H9 (cell line): ENCODE data around the gene SLC15A3. TPM values are rescaled to one million over a fixed set of nuclear protein-coding genes. Genes with fewer than 3 reads are reported as not detected.
A peak's percentile ranks its signal among the peaks of the same experiment; 100 is the strongest.

Experiments used
- DNase-seq: peaks from one replicate; pipeline ENCODE4 v3.0.0-alpha.2; 2017
- H2AFZ ChIP-seq: one replicate; pipeline ENCODE4 v1.6.1; 2013; ENCODE audit warnings: mild to moderate bottlenecking, low read length, control low read depth, moderate library complexity
- H2AK5ac ChIP-seq: 2 replicates; pipeline ENCODE4 v1.6.1; 2013; ENCODE audit warnings: low read length, control low read depth, mixed read lengths; ENCODE audit not compliant: insufficient read length
- H2BK120ac ChIP-seq: one replicate; pipeline ENCODE4 v1.6.1; 2013; ENCODE audit warnings: low read depth, mild to moderate bottlenecking, low read length, control low read depth, inconsistent platforms; ENCODE audit not compliant: poor library complexity, severe bottlenecking
- H2BK12ac ChIP-seq: 2 replicates; pipeline ENCODE4 v1.6.1; 2013; ENCODE audit warnings: low read length, control low read depth, mixed read lengths, low read depth; ENCODE audit not compliant: insufficient read length
- H2BK15ac ChIP-seq: 2 replicates; pipeline ENCODE4 v1.6.1; 2013; ENCODE audit warnings: low read depth, low read length, control low read depth
- H2BK20ac ChIP-seq: one replicate; pipeline ENCODE4 v1.6.1; 2013; ENCODE audit warnings: low read depth, mild to moderate bottlenecking, low read length, control low read depth, inconsistent platforms; ENCODE audit not compliant: poor library complexity, severe bottlenecking
- H2BK5ac ChIP-seq: 2 replicates; pipeline ENCODE4 v1.6.1; 2013; ENCODE audit warnings: low read length, control low read depth, mixed read lengths; ENCODE audit not compliant: insufficient read length
- H3K14ac ChIP-seq: 2 replicates; pipeline ENCODE4 v1.6.1; 2013; ENCODE audit warnings: low read length, control low read depth; ENCODE audit not compliant: insufficient read depth
- H3K18ac ChIP-seq: 2 replicates; pipeline ENCODE4 v1.6.1; 2013; ENCODE audit warnings: low read depth, mild to moderate bottlenecking, mixed read lengths, low read length, control low read depth; ENCODE audit not compliant: insufficient read length
- H3K23ac ChIP-seq: 2 replicates; pipeline ENCODE4 v1.6.1; 2013; ENCODE audit warnings: low read length, control low read depth, mixed read lengths, low read depth; ENCODE audit not compliant: insufficient read length
- H3K23me2 ChIP-seq: 2 replicates; pipeline ENCODE4 v1.6.1; 2013; ENCODE audit warnings: low read depth, mild to moderate bottlenecking, mixed read lengths, low read length, control low read depth; ENCODE audit not compliant: insufficient read length, poor library complexity, severe bottlenecking
- H3K27ac ChIP-seq: 2 replicates; pipeline ENCODE4 v1.5.1; 2013; ENCODE audit warnings: low read length, control low read depth, mixed read lengths, low read depth; ENCODE audit not compliant: insufficient read length
- H3K27me3 ChIP-seq: 2 replicates; pipeline ENCODE4 v1.6.1; 2013; ENCODE audit warnings: low read length, control low read depth, inconsistent platforms; ENCODE audit not compliant: insufficient read depth
- H3K4ac ChIP-seq: 2 replicates; pipeline ENCODE4 v1.6.1; 2013; ENCODE audit warnings: low read depth, mild to moderate bottlenecking, control low read depth, inconsistent platforms, low read length, moderate library complexity
- H3K4me1 ChIP-seq: 2 replicates; pipeline ENCODE4 v1.6.1; 2013; ENCODE audit warnings: low read length, control low read depth, inconsistent platforms; ENCODE audit not compliant: insufficient read depth
- H3K4me2 ChIP-seq: 2 replicates; pipeline ENCODE4 v1.6.1; 2013; ENCODE audit warnings: low read length, control low read depth, mixed read lengths; ENCODE audit not compliant: insufficient read length, insufficient read depth
- H3K56ac ChIP-seq: 2 replicates; pipeline ENCODE4 v1.6.1; 2013; ENCODE audit warnings: low read depth, mild to moderate bottlenecking, mixed read lengths, low read length, control low read depth; ENCODE audit not compliant: insufficient read length
- H3K79me1 ChIP-seq: 2 replicates; pipeline ENCODE4 v1.6.1; 2013; ENCODE audit warnings: low read depth, mild to moderate bottlenecking, moderate library complexity, low read length, control low read depth, inconsistent platforms; ENCODE audit not compliant: insufficient read depth, poor library complexity, severe bottlenecking
- H3K79me2 ChIP-seq: 2 replicates; pipeline ENCODE4 v1.6.1; 2013; ENCODE audit warnings: low read length, control low read depth, inconsistent platforms; ENCODE audit not compliant: insufficient read depth
- H3K9ac ChIP-seq: 2 replicates; pipeline ENCODE4 v1.6.1; 2013; ENCODE audit warnings: low read length, control low read depth, mixed read lengths; ENCODE audit not compliant: insufficient read length; ENCODE audit errors: extremely low read depth
- H3K9me3 ChIP-seq: one replicate; pipeline ENCODE4 v1.6.1; 2013; ENCODE audit warnings: low read depth, low read length, inconsistent platforms; ENCODE audit not compliant: control insufficient read depth
- H3T11ph ChIP-seq: one replicate; pipeline ENCODE4 v1.6.1; 2013; ENCODE audit warnings: mild to moderate bottlenecking, low read length, control low read depth, inconsistent platforms
- H4K20me1 ChIP-seq: one replicate; pipeline ENCODE4 v1.6.1; 2013; ENCODE audit not compliant: control insufficient read depth, insufficient read length, insufficient read depth
- H4K5ac ChIP-seq: 2 replicates; pipeline ENCODE4 v1.6.1; 2013; ENCODE audit warnings: low read depth, mild to moderate bottlenecking, mixed read lengths, low read length, control low read depth; ENCODE audit not compliant: insufficient read length
- H4K8ac ChIP-seq: replicated peaks from 2 replicates; pipeline ENCODE4 v1.6.1; 2013; ENCODE audit warnings: low read length, control low read depth, mixed read lengths, low read depth; ENCODE audit not compliant: insufficient read length
- H4K91ac ChIP-seq: 2 replicates; pipeline ENCODE4 v1.6.1; 2013; ENCODE audit warnings: low read depth, mild to moderate bottlenecking, moderate library complexity, mixed read lengths, low read length, control low read depth; ENCODE audit not compliant: insufficient read length
- H3K27ac Mint-ChIP-seq, 3 experiments: 2 replicates in 2 of 3; 3 replicates in 1 of 3; pipeline ENCODE4 v1.8.0; 2020 to 2021; ENCODE audit warnings: mixed read lengths in 3 of 3, mild to moderate bottlenecking in 1 of 3, moderate library complexity in 1 of 3
- H3K27me3 Mint-ChIP-seq: 2 replicates; pipeline ENCODE4 v1.8.0; 2021; ENCODE audit warnings: low read depth, mild to moderate bottlenecking, moderate library complexity, mixed read lengths
- H3K36me3 Mint-ChIP-seq, 3 experiments: 2 replicates in 2 of 3; 3 replicates in 1 of 3; pipeline ENCODE4 v1.8.0; 2020 to 2021; ENCODE audit warnings: low read depth in 3 of 3, mixed read lengths in 3 of 3; ENCODE audit not compliant: insufficient read depth in 1 of 3
- H3K4me1 Mint-ChIP-seq, 2 experiments: 2 replicates each; pipeline ENCODE4 v1.8.0; 2020; ENCODE audit warnings: mixed read lengths in 2 of 2
- H3K4me3 Mint-ChIP-seq, 2 experiments: 2 replicates in 1 of 2; 3 replicates in 1 of 2; pipeline ENCODE4 v1.8.0; 2020 to 2021; ENCODE audit warnings: mild to moderate bottlenecking in 2 of 2, mixed read lengths in 2 of 2, moderate library complexity in 1 of 2
- H3K9me3 Mint-ChIP-seq, 2 experiments: 2 replicates in 1 of 2; 3 replicates in 1 of 2; pipeline ENCODE4 v1.8.0; 2020; ENCODE audit warnings: mild to moderate bottlenecking in 2 of 2, mixed read lengths in 2 of 2, moderate library complexity in 1 of 2
- WGBS: extraction: QIAGEN DNeasy Blood & Tissue Kit; methylation state at CpG from one replicate; pipeline ENCODE4 v1.1.7; 2013; ENCODE audit warnings: missing lambda C conversion rate, low lambda C conversion rate, mixed read lengths; ENCODE audit not compliant: insufficient read length; ENCODE audit errors: extremely low coverage; 5-methylcytosine and 5-hydroxymethylcytosine counted together
- long read RNA-seq: library from polyadenylated mRNA; unstranded; transcript quantifications from one replicate; pipeline ENCODE4 v2.0.0, GENCODE V29; 2020
- total RNA-seq: library from RNA; stranded (reverse); gene quantifications from 2 replicates; pipeline ENCODE4 v1.2.1, GENCODE V29; 2021
- TF ChIP-seq, protein P1 (sequence below): fragments of 200-600 bp; sonication (generic); conservative IDR thresholded peaks from 3 replicates; pipeline ENCODE4 v1.8.0; 2021; ENCODE audit warnings: antibody characterized with exemption, mild to moderate bottlenecking

The SLC15A3 gene
- total RNA-seq: 7.0 and 8.1 TPM in 2 replicates
- long read RNA-seq, transcript SLC15A3-201 (8 exons, 2,115 nt): major isoform, 7 of 9 reads
- long read RNA-seq, partial matches to known transcripts: 0 of 9 reads
- long read RNA-seq, other reads (novel, unspliced or antisense): 0 of 9 reads

DNA sequence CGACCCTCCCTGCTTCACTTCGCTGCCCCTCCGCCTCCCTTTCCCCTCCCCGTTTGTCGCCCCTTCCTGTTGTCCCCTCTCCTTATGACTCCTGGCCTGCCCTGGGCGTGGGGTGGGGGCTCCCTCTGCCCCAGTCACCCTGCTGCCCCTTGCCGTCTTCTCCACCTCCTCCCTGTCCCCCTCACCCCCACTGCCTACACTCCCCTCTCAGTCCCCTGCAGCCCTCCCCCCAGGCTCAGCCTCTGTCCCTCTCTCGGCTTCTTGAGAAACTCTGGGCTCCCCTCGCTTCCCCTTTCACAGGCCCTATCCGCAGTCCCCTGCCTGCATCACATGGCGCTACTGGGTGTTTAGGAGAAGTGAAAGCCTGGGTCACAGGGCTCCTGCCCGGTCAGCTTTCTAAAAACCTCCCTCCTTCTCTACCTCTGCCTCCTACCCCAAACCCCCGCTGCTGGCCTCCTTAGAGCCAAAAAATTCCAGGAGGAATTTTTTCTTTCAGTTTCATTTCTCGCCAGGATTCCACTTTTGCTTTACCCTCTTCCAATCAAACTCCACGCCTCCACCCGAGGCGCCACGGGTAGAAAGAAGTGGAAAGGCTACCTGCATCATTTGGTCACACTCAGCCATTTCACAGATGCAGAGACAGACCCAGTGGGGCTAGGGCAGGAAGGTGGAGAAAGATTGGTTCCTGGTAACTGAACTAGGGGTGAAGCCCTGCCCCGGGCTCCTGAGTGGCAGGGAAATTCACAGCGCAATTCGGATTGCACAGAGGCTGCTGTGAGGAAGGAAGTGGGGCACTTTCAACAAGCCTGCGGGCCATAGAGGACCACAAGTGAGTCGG lies at the start of gene SLC15A3:
SLC15A3 (minus strand) TSS at position 273 of the 838 bp plus-strand sequence. CDS start 625 bp downstream, outside the sequence.
- peak; percentile 65 for DNase-seq
- H3K36me3 Mint-ChIP-seq: no peaks in the 10 kb centered on the region; a peak in 1 of 7 replicates
- H3K9me3 ChIP-seq: no peaks in the 10 kb centered on the region
- no peak within 1 kb of the TSS for H2BK5ac ChIP-seq
- no peaks in the 10 kb centered on the region for H4K20me1 ChIP-seq
- H3K4ac ChIP-seq: no peak within 1 kb of the TSS
- H3K27me3 Mint-ChIP-seq: peaks cover 52% of the 10 kb centered on the region
- H2BK15ac ChIP-seq: no peak within 1 kb of the TSS
- peaks cover 30 to 34% of the 10 kb centered on the region in 2 experiments for H3K4me1 Mint-ChIP-seq
- peak within 1 kb of the TSS; percentile 51 to 81 for H3K4me3 Mint-ChIP-seq
- H3K4me2 ChIP-seq: peak within 1 kb of the TSS; percentile 61
- no peak within 1 kb of the TSS for H2BK12ac ChIP-seq
- H4K91ac ChIP-seq: no peak within 1 kb of the TSS
- H3K14ac ChIP-seq: peak within 1 kb of the TSS; percentile 77
- no peak within 1 kb of the TSS for H3K23ac ChIP-seq
- peaks cover 15% of the 10 kb centered on the region for H3K23me2 ChIP-seq
- H3K79me1 ChIP-seq: no peaks in the 10 kb centered on the region
- no peak within 1 kb of the TSS for H3K56ac ChIP-seq
- H3K27me3 ChIP-seq: no peaks in the 10 kb centered on the region; the same call in 1 of the 2 replicates
- H3K9ac ChIP-seq: peak within 1 kb of the TSS; percentile 1
- H2AK5ac ChIP-seq: no peak within 1 kb of the TSS
- H3K27ac ChIP-seq: no peak within 1 kb of the TSS
- H3K18ac ChIP-seq: peak within 1 kb of the TSS; percentile 77
- no peaks in the 10 kb centered on the region for H3K9me3 Mint-ChIP-seq
- H4K5ac ChIP-seq: no peak within 1 kb of the TSS
- H3K4me1 ChIP-seq: no peaks in the 10 kb centered on the region
- TF ChIP-seq, protein P1, sequence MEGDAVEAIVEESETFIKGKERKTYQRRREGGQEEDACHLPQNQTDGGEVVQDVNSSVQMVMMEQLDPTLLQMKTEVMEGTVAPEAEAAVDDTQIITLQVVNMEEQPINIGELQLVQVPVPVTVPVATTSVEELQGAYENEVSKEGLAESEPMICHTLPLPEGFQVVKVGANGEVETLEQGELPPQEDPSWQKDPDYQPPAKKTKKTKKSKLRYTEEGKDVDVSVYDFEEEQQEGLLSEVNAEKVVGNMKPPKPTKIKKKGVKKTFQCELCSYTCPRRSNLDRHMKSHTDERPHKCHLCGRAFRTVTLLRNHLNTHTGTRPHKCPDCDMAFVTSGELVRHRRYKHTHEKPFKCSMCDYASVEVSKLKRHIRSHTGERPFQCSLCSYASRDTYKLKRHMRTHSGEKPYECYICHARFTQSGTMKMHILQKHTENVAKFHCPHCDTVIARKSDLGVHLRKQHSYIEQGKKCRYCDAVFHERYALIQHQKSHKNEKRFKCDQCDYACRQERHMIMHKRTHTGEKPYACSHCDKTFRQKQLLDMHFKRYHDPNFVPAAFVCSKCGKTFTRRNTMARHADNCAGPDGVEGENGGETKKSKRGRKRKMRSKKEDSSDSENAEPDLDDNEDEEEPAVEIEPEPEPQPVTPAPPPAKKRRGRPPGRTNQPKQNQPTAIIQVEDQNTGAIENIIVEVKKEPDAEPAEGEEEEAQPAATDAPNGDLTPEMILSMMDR: no peak
- peak within 1 kb of the TSS in 2 of 3 experiments; percentile 71 to 72; a peak in 2 of 7 replicates for H3K27ac Mint-ChIP-seq
- H2BK120ac ChIP-seq: no peak within 1 kb of the TSS
- H3K79me2 ChIP-seq: no peaks in the 10 kb centered on the region
- H3T11ph ChIP-seq: no peak within 1 kb of the TSS
- no peak within 1 kb of the TSS for H4K8ac ChIP-seq
- no CpG with 5 or more reads among the region's 23 CpGs for WGBS
- H2BK20ac ChIP-seq: no peak within 1 kb of the TSS
- H2AFZ ChIP-seq: peak within 1 kb of the TSS; percentile 18
